Measurements from ENCODE around the gene TERT. TPM values are rescaled to one million over a fixed set of nuclear protein-coding genes. Genes with fewer than 3 reads are reported as not detected.

TERT gene
- total RNA-seq, 3 donors from 2014 or later: 2.1 to 5.0 (median 2.8) TPM

- no peak for TF ChIP-seq CTCF (IDR thresholded peaks at IDR 0.05)
- Histone ChIP-seq H3K36me3 (ENCODE audit: low read depth) (peaks cover 5% of the 10 kb centered on the region), H3K9me3 (no peaks in the 10 kb centered on the region), H3K4me1 (ENCODE audit: low read depth) (no peaks in the 10 kb centered on the region), H3K4me3 (no peak overlapping the region)
- intact Hi-C loops (cut with DNase I, micrococcal nuclease): no loop called here
- ATAC-seq: no peak
- peak in 1 of 3 donors; percentile 18 for DNase-seq
These were observed 28.3 kb upstream of the TERT start for GRCh38 chr5:1322955-1323802.

- Histone ChIP-seq H3K4me3 (no peak overlapping the region), H3K4me1 (ENCODE audit: low read depth) (peaks cover 7% of the 10 kb centered on the region), H3K36me3 (ENCODE audit: low read depth) (peaks cover 5% of the 10 kb centered on the region), H3K9me3 (no peaks in the 10 kb centered on the region)
- no peak for TF ChIP-seq CTCF (IDR thresholded peaks at IDR 0.05)
- no peak for ATAC-seq
- peak in 1 of 3 donors; percentile 22 for DNase-seq
- intact Hi-C loops (cut with DNase I, micrococcal nuclease): no loop called here
These were observed 27.4 kb upstream of the TERT start for GRCh38 chr5:1322036-1322900.

- no peak for TF ChIP-seq CTCF (IDR thresholded peaks at IDR 0.05)
- ATAC-seq (no peak), DNase-seq (peak in 1 of 3 donors; percentile 21)
- peaks cover 10% of the 10 kb centered on the region for H3K4me1 ChIP-seq (ENCODE audit: low read depth)
- no peaks in the 10 kb centered on the region for H3K9me3 ChIP-seq
- H3K36me3 ChIP-seq (ENCODE audit: low read depth): peaks cover 5% of the 10 kb centered on the region
- H3K4me3 ChIP-seq: no peak overlapping the region
- intact Hi-C loops (cut with DNase I, micrococcal nuclease): no loop called here
These were observed 26.7 kb upstream of the TERT start for GRCh38 chr5:1321576-1321975.

GRCh38 chr5:1320436-1321344 lies 25.8 kb upstream of the TERT start:
- DNase-seq: peak in 1 of 3 donors; percentile 17
- Histone ChIP-seq H3K9me3 (no peaks in the 10 kb centered on the region), H3K4me1 (ENCODE audit: low read depth) (peaks cover 19% of the 10 kb centered on the region), H3K4me3 (no peak overlapping the region), H3K36me3 (ENCODE audit: low read depth) (peaks cover 5% of the 10 kb centered on the region)
- intact Hi-C loops (cut with DNase I, micrococcal nuclease): no loop called here
- no peak for ATAC-seq
- no peak for TF ChIP-seq CTCF (IDR thresholded peaks at IDR 0.05)

Measured in mucosa of descending colon (tissue), 3 donors.